GDM1 (cell line): ENCODE data around the gene TUBG2.

Experiments used
- DNase-seq: peaks from one replicate; lab custom pipeline; 2025; lab: John Stamatoyannopoulos, UW

Gene TUBG2

GRCh38 chr17:42698736-42699414 lies 39.8 kb downstream of the TUBG2 start:
- no peak for DNase-seq

GRCh38 chr17:42699415-42699740 lies 40.3 kb downstream of the TUBG2 start:
- no peak for DNase-seq

- no peak for DNase-seq
Observed at GRCh38 chr17:42700586-42701289, 41.7 kb downstream of the TUBG2 start.

GRCh38 chr17:42702446-42702845 lies 43.4 kb downstream of the TUBG2 start:
- DNase-seq, result no peak

GRCh38 chr17:42704490-42704836 lies 45.4 kb downstream of the TUBG2 start:
- DNase-seq, result no peak

- DNase-seq, result no peak
Observed at GRCh38 chr17:42704837-42705494, 45.9 kb downstream of the TUBG2 start.

GRCh38 chr17:42706732-42707131 lies 47.6 kb downstream of the TUBG2 start:
- DNase-seq, result peak; percentile 79

GRCh38 chr17:42708588-42708987 lies 49.5 kb downstream of the TUBG2 start:
- no peak for DNase-seq

- no peak for DNase-seq
Observed at GRCh38 chr17:42709561-42709960, 50.5 kb downstream of the TUBG2 start.
